ENCODE results near the gene IRF9.
"Not testable (repeated sequence)": the region's sequence is repeated elsewhere in the genome, so short reads cannot be mapped to it uniquely, and the experiment has no call there.

The IRF9 gene

GRCh38 chr14:24195186-24196070 is 34.4 kb downstream of the IRF9 start, which contains the start of gene TM9SF1:
Gene TM9SF1 (minus strand): TSS chr14:24195441. CDS start chr14:24195019, 422 bp downstream.
- peak; percentile 89 for DNase-seq (ENCODE audit: low spot score)

GRCh38 chr14:24196071-24197055 is 35.3 kb downstream of the IRF9 start:
- DNase-seq (ENCODE audit: low spot score) = peak; percentile 74

- DNase-seq (ENCODE audit: low spot score) = peak; percentile 30
Observed at GRCh38 chr14:24197056-24197450, 36.0 kb downstream of the IRF9 start.

DNA sequence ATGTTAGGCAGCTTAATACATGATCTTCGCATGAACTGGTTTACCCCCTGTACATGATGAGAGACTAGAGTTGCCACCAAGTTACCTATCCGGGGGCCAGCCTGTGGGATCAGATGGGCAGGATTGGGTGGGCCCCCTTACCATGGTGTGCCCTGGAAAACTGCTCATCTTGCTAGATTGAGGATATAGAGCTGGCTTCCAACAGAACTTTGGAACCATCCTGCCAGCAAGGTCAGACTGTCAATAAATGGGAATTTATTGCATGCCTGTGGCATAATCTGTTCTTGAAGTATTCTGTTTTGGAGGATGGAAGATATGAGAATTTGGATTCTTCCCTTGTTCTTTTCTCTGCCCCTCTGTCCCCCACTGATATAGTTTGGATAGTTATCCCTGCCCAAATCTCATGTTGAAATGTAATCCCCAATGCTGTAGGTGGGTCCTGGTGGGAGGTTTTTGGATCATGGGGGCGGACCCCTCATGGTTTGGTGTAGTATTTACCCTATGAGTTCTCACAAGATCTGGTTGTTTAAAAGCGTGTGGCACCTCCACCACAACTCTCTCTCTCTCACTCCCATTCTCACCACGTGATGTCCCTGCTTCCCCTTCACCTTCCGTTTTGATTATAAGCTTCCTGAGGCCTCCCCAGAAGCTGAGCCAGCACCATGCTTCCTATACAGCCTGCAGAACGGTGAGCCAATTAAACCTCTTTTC is 37.9 kb downstream of the IRF9 start:
- DNase-seq (ENCODE audit: low spot score) = no peak

GRCh38 chr14:24202538-24202937 is 41.5 kb downstream of the IRF9 start:
- DNase-seq (ENCODE audit: low spot score) = not testable (repeated sequence)

- not testable (repeated sequence) for DNase-seq (ENCODE audit: low spot score)
Observed at GRCh38 chr14:24203249-24203886, 42.3 kb downstream of the IRF9 start.

DNA sequence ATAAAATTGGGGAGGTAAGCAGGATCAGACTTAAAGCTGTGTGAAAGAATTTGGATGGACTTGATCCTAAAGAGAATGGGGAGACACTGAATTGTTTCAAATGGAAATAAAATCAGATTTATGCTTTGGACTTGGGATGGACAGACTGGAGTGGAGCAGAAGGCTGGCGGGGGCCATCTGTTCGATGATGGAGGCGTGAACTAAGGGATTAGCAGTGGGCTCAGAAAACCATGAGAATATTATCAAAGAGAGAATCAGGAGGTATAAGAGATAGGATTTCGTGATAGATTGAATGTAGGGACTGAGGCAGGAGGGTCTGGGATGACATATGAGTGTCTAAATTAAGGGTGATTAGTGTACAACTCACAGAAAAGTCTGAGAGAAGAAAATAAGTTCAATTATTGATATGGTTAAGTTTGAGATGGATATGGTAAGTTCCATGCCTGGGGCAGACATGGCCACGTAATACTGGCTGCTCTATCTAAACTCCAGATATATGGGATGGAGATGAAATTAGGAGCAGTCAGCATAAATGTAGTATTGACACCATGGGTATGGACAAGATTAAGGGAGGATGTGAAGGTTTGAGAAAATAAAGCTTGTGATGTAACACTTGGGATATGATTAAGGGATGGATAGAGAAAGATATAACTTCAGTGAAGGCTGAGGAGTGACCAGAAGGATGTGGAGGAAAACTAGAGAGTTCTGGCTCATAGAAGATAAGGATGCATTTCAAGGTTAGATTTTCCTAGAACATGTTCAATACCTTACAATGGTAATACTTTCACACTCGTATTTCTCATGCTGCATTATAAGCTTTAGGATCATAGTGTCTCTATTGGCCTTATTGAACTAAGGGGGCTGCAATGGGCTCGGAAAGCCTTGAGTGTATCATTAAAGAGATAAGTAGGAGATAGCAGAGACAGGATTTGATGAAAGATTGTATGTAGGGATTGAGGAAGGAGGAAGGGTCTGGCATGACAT is 43.4 kb downstream of the IRF9 start:
- peak; percentile 2 for DNase-seq (ENCODE audit: low spot score)

- DNase-seq (ENCODE audit: low spot score) = peak; percentile 3
Observed at GRCh38 chr14:24206260-24207103, 45.4 kb downstream of the IRF9 start.

DNA sequence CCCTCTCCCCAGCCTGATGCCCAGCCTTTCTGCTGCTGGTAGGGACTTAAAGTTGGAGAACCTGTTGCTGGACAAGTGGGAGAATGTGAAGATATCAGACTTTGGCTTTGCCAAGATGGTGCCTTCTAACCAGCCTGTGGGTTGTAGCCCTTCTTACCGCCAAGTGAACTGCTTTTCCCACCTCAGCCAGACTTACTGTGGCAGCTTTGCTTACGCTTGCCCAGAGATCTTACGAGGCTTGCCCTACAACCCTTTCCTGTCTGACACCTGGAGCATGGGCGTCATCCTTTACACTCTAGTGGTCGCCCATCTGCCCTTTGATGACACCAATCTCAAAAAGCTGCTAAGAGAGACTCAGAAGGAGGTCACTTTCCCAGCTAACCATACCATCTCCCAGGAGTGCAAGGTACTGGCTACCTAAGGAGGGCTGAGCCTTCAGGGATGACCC is 46.1 kb downstream of the IRF9 start:
- DNase-seq (ENCODE audit: low spot score) = peak; percentile 38

GRCh38 chr14:24207625-24208024 is 46.6 kb downstream of the IRF9 start:
- DNase-seq (ENCODE audit: low spot score) = no peak

DNA sequence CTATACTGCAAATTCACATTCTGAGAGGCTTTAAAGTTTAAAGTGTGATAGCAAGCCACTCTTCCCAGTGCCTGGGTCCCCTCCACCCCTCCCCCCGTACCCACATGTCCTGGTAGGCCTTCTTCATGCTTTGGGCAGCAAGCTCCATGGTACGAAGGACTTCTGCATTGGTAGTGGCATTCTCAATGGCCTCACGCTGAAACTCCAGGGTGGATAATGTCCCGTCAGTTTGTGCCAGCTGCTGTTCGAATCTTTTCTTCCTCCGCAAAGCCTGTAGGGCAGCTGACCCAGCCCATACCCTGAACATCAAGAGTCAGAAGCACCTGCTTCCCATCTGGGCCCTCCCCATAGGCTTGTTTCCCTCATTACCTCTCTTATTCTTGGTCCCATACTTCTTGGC is 50.2 kb downstream of the IRF9 start:
- DNase-seq (ENCODE audit: low spot score) = no peak

GRCh38 chr14:24212924-24213865 is 52.1 kb downstream of the IRF9 start, which contains the start of gene CHMP4A:
Gene CHMP4A (minus strand): TSS chr14:24213488. CDS start chr14:24213439, 49 bp downstream.
- peak; percentile 99 for DNase-seq (ENCODE audit: low spot score)

GRCh38 chr14:24213866-24214662 is 53.0 kb downstream of the IRF9 start:
- DNase-seq (ENCODE audit: low spot score) = peak; percentile 51

DNA sequence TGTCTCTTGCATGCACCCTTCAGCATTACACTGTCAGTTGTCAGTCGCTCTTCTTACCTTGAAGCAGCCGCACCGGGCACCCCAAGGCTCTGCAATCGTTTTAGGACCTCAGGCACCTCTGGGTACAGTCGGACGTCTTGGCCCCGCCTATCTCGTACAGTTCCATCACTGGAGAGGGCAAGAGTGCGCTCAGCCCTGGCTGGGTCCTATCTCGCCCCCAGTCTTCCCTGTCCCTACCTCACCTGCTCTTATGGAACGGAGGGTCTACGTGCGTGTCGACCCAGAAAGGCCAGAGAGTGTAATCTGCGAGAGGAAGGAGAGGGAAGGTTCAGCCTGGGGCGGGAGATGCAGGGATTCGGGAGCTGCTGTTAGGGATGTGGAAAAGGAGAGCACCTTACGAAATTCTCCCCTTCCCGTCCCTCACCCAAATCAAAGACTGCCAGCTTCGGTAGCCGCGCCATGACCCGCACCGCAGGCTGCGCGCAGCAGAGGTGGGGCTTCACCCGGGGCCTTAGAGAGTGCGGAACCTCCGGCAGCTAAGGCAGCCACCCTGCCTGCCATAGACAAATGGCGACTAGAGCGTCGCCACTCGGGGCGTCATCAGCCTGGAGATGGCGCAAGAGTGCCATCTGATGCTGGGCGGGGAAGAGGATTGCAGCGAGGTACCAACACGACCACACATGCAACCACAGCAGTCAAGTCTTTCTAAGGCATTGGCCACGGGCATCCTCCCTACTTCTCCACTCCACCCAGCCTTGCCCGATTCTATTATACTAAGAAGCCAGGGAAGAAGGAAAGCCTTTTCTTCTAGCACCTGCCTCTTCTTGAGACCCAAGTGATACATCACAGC is 54.7 kb downstream of the IRF9 start, which contains the start of gene MDP1:
Gene MDP1 (minus strand): TSS at position 572 of the 850 bp plus-strand sequence. CDS start 111 bp downstream, at position 461.
- peak; percentile 96 for DNase-seq (ENCODE audit: low spot score)

All from NAMALWA (cell line).